Measurements from ENCODE around the gene UGT1A9.
"Not testable (repeated sequence)": the region's sequence is repeated elsewhere in the genome, so short reads cannot be mapped to it uniquely, and the experiment has no call there.

Gene UGT1A9

GRCh38 chr2:233671290-233672161 is at the start of gene UGT1A9:
Gene UGT1A9, plus strand, starts transcription at chr2:233671898. Its CDS starts 37 bp downstream, at chr2:233671935.
- no peak for FAIRE-seq

- no peak for FAIRE-seq
Measured at GRCh38 chr2:233627331-233628025, 44.2 kb upstream of the UGT1A9 start.

GRCh38 chr2:233636306-233636705 is 35.4 kb upstream of the UGT1A9 start, which contains the start of gene UGT1A10:
Gene UGT1A10, plus strand, starts transcription at chr2:233636448. Its CDS starts 75 bp downstream, at chr2:233636523.
- not testable (repeated sequence) for FAIRE-seq

GRCh38 chr2:233638836-233639235 is 32.9 kb upstream of the UGT1A9 start:
- peak; percentile 61 for FAIRE-seq

GRCh38 chr2:233639860-233640259 is 31.8 kb upstream of the UGT1A9 start:
- FAIRE-seq = no peak

- no peak for FAIRE-seq
Measured at GRCh38 chr2:233643128-233643527, 28.6 kb upstream of the UGT1A9 start.

GRCh38 chr2:233646033-233646432 is 25.7 kb upstream of the UGT1A9 start:
- FAIRE-seq = not testable (repeated sequence)

- no peak for FAIRE-seq
Measured at GRCh38 chr2:233650981-233651380, 20.7 kb upstream of the UGT1A9 start.

GRCh38 chr2:233651430-233651829 is 20.3 kb upstream of the UGT1A9 start:
- no peak for FAIRE-seq

GRCh38 chr2:233654501-233654900 is 17.2 kb upstream of the UGT1A9 start:
- no peak for FAIRE-seq

- no peak for FAIRE-seq
Measured at GRCh38 chr2:233655043-233655442, 16.7 kb upstream of the UGT1A9 start.

GRCh38 chr2:233655943-233656342 is 15.8 kb upstream of the UGT1A9 start:
- not testable (repeated sequence) for FAIRE-seq

GRCh38 chr2:233656443-233656842 is 15.3 kb upstream of the UGT1A9 start:
- FAIRE-seq = no peak

GRCh38 chr2:233658610-233659009 is 13.1 kb upstream of the UGT1A9 start:
- no peak for FAIRE-seq

- FAIRE-seq = no peak
Measured at GRCh38 chr2:233663911-233664310, 7.8 kb upstream of the UGT1A9 start.

GRCh38 chr2:233668605-233669260 is 3.0 kb upstream of the UGT1A9 start:
- FAIRE-seq = no peak

- FAIRE-seq = no peak
Measured at GRCh38 chr2:233672886-233673285, 1.2 kb downstream of the UGT1A9 start.

GRCh38 chr2:233673896-233674295 is 2.2 kb downstream of the UGT1A9 start:
- FAIRE-seq = no peak

- peak; percentile 55 for FAIRE-seq
Measured at GRCh38 chr2:233674314-233674713, 2.6 kb downstream of the UGT1A9 start.

- FAIRE-seq = no peak
Measured at GRCh38 chr2:233674995-233675394, 3.3 kb downstream of the UGT1A9 start.

- no peak for FAIRE-seq
Measured at GRCh38 chr2:233676046-233676445, 4.3 kb downstream of the UGT1A9 start.

- no peak for FAIRE-seq
Measured at GRCh38 chr2:233679196-233679595, 7.5 kb downstream of the UGT1A9 start.

GRCh38 chr2:233680361-233681045 is 8.8 kb downstream of the UGT1A9 start:
- no peak for FAIRE-seq

All from A204.1 (cell line).